ENCODE data around the gene BABAM2.

Gene BABAM2

DNA sequence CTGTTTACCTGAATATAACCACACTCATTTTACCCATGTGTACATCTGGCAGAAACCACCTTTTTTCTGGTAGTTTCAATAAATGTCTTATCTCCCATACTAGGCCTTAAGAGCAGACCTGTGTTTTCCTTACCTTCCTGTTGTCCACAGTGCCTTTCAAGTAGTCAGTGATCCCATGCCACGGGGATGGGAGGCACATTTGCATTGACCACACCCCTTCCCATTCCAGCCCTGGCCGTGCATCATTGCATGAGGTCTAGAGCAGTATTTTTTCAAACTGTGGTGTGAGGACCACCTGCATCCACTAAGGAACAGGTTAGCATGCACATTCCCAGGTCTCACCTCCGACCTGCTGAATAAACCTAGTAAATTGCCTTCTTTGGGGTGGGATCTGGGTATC, 337.0 kb downstream of the BABAM2 start:
- H3K4me1 ChIP-seq (ENCODE audit: control insufficient read depth, insufficient read depth, low read length), result no peaks in the 10 kb centered on the region
- no peaks in the 10 kb centered on the region for H3K36me3 ChIP-seq (ENCODE audit: control insufficient read depth in 2 of 2, insufficient read depth in 1 of 2, low read length in 2 of 2)
- POLR2A ChIA-PET, result no interaction called here
- H3K9me3 ChIP-seq (ENCODE audit: control insufficient read depth, insufficient read depth, low read depth, low read length), result no peaks in the 10 kb centered on the region
- CTCF ChIA-PET, result interaction anchor here (0.6 kb wide), 1 partner anchor 808 kb away, joined by 4 read pairs; no protein-coding TSS in a partner anchor
- no peak overlapping the region for H3K27ac ChIP-seq (ENCODE audit: extremely low read depth, low read depth, low read length)
- TF ChIP-seq, protein P1, sequence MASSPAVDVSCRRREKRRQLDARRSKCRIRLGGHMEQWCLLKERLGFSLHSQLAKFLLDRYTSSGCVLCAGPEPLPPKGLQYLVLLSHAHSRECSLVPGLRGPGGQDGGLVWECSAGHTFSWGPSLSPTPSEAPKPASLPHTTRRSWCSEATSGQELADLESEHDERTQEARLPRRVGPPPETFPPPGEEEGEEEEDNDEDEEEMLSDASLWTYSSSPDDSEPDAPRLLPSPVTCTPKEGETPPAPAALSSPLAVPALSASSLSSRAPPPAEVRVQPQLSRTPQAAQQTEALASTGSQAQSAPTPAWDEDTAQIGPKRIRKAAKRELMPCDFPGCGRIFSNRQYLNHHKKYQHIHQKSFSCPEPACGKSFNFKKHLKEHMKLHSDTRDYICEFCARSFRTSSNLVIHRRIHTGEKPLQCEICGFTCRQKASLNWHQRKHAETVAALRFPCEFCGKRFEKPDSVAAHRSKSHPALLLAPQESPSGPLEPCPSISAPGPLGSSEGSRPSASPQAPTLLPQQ (tag by site-specific recombination; IDR thresholded peaks at IDR 0.05), result no peak
- TF ChIP-seq GLIS2 (tag by site-specific recombination; IDR thresholded peaks at IDR 0.05) (no peak), ZNF623 (tag by site-specific recombination; IDR thresholded peaks at IDR 0.05) (no peak), ZNF23 (tag by site-specific recombination; IDR thresholded peaks at IDR 0.05; ENCODE audit: borderline replicate concordance) (no peak), GLI4 (tag by site-specific recombination; IDR thresholded peaks at IDR 0.05) (no peak), ZNF561 (tag by site-specific recombination; IDR thresholded peaks at IDR 0.05; ENCODE audit: borderline replicate concordance) (no peak), ZNF132 (tag by site-specific recombination; IDR thresholded peaks at IDR 0.05; ENCODE audit: borderline replicate concordance) (no peak), ZNF768 (tag by site-specific recombination; IDR thresholded peaks at IDR 0.05) (no peak), ZNF140 (tag by site-specific recombination; IDR thresholded peaks at IDR 0.05) (no peak), ZNF596 (tag by site-specific recombination; IDR thresholded peaks at IDR 0.05) (no peak)
- TF ChIP-seq, protein P2, sequence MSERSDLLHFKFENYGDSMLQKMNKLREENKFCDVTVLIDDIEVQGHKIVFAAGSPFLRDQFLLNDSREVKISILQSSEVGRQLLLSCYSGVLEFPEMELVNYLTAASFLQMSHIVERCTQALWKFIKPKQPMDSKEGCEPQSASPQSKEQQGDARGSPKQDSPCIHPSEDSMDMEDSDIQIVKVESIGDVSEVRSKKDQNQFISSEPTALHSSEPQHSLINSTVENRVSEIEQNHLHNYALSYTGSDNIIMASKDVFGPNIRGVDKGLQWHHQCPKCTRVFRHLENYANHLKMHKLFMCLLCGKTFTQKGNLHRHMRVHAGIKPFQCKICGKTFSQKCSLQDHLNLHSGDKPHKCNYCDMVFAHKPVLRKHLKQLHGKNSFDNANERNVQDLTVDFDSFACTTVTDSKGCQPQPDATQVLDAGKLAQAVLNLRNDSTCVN (tag by site-specific recombination; optimal IDR thresholded peaks at IDR 0.05), result no peak
- TF ChIP-seq, protein P3, sequence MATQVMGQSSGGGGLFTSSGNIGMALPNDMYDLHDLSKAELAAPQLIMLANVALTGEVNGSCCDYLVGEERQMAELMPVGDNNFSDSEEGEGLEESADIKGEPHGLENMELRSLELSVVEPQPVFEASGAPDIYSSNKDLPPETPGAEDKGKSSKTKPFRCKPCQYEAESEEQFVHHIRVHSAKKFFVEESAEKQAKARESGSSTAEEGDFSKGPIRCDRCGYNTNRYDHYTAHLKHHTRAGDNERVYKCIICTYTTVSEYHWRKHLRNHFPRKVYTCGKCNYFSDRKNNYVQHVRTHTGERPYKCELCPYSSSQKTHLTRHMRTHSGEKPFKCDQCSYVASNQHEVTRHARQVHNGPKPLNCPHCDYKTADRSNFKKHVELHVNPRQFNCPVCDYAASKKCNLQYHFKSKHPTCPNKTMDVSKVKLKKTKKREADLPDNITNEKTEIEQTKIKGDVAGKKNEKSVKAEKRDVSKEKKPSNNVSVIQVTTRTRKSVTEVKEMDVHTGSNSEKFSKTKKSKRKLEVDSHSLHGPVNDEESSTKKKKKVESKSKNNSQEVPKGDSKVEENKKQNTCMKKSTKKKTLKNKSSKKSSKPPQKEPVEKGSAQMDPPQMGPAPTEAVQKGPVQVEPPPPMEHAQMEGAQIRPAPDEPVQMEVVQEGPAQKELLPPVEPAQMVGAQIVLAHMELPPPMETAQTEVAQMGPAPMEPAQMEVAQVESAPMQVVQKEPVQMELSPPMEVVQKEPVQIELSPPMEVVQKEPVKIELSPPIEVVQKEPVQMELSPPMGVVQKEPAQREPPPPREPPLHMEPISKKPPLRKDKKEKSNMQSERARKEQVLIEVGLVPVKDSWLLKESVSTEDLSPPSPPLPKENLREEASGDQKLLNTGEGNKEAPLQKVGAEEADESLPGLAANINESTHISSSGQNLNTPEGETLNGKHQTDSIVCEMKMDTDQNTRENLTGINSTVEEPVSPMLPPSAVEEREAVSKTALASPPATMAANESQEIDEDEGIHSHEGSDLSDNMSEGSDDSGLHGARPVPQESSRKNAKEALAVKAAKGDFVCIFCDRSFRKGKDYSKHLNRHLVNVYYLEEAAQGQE (tag by site-specific recombination; IDR thresholded peaks at IDR 0.05), result no peak
- no peak overlapping the region for H3K4me3 ChIP-seq (ENCODE audit: low read depth, low read length)

DNA sequence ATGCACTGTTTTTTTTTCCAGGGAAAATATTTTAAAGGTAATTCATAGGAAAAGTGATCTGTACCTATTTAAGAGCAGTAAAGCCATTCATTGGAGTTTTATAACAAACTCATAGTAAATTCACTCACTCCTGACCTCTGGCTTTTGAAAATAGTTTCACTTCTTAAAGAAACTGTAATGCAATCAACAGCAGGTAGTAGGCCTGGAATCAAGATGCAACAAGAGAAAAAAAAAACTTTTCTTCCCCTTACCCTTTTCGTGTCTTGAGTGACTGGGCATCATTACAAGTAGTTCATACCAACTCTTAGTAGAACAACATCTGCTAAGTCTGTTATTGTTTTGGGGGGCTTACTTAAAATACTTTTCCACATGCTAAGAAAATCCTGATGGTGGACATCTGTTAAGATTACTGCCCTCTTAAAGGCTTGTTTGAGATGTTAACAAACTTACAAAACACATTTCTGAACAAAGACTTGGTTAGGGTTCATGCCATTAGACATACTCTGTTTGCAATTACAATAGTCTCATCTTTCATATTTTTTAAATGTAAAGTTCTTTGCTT, 338.0 kb downstream of the BABAM2 start:
- ChIA-PET CTCF (no interaction called here), POLR2A (no interaction called here)
- Histone ChIP-seq H3K4me3 (ENCODE audit: low read depth, low read length) (no peak overlapping the region), H3K4me1 (ENCODE audit: control insufficient read depth, insufficient read depth, low read length) (no peaks in the 10 kb centered on the region; the same call in 1 of the 2 replicates), H3K36me3 (ENCODE audit: control insufficient read depth in 2 of 2, insufficient read depth in 1 of 2, low read length in 2 of 2) (no peaks in the 10 kb centered on the region), H3K27ac (ENCODE audit: extremely low read depth, low read depth, low read length) (no peak overlapping the region), H3K9me3 (ENCODE audit: control insufficient read depth, insufficient read depth, low read depth, low read length) (no peaks in the 10 kb centered on the region)
- no peak for TF ChIP-seq ZNF350 (tag by site-specific recombination; IDR thresholded peaks at IDR 0.05)
- no peak for TF ChIP-seq REPIN1 (tag by site-specific recombination; IDR thresholded peaks at IDR 0.05; ENCODE audit: low read depth)
- TF ChIP-seq YY2 (tag by site-specific recombination; IDR thresholded peaks at IDR 0.05), result no peak
- TF ChIP-seq ZNF621 (tag by site-specific recombination; IDR thresholded peaks at IDR 0.05), result no peak
- no peak for TF ChIP-seq ZNF830 (tag by site-specific recombination; IDR thresholded peaks at IDR 0.05; ENCODE audit: low read depth)
- no peak for TF ChIP-seq ZNF514 (tag by site-specific recombination; IDR thresholded peaks at IDR 0.05)
- no peak for TF ChIP-seq SP7 (tag by site-specific recombination; IDR thresholded peaks at IDR 0.05)
- TF ChIP-seq ZNF776 (tag by site-specific recombination; IDR thresholded peaks at IDR 0.05; ENCODE audit: borderline replicate concordance), result no peak
- TF ChIP-seq, protein P4, sequence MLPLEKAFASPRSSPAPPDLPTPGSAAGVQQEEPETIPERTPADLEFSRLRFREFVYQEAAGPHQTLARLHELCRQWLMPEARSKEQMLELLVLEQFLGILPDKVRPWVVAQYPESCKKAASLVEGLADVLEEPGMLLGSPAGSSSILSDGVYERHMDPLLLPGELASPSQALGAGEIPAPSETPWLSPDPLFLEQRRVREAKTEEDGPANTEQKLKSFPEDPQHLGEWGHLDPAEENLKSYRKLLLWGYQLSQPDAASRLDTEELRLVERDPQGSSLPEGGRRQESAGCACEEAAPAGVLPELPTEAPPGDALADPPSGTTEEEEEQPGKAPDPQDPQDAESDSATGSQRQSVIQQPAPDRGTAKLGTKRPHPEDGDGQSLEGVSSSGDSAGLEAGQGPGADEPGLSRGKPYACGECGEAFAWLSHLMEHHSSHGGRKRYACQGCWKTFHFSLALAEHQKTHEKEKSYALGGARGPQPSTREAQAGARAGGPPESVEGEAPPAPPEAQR (tag by site-specific recombination; IDR thresholded peaks at IDR 0.05), result no peak
- TF ChIP-seq ZNF335 (tag by site-specific recombination; conservative IDR thresholded peaks at IDR 0.05), result no peak
- TF ChIP-seq ZSCAN23 (tag by site-specific recombination; IDR thresholded peaks at IDR 0.05), result no peak
- TF ChIP-seq ZNF571 (tag by site-specific recombination; IDR thresholded peaks at IDR 0.05), result no peak
- no peak for TF ChIP-seq ZNF561 (tag by site-specific recombination; IDR thresholded peaks at IDR 0.05; ENCODE audit: borderline replicate concordance)
- TF ChIP-seq, protein P5, sequence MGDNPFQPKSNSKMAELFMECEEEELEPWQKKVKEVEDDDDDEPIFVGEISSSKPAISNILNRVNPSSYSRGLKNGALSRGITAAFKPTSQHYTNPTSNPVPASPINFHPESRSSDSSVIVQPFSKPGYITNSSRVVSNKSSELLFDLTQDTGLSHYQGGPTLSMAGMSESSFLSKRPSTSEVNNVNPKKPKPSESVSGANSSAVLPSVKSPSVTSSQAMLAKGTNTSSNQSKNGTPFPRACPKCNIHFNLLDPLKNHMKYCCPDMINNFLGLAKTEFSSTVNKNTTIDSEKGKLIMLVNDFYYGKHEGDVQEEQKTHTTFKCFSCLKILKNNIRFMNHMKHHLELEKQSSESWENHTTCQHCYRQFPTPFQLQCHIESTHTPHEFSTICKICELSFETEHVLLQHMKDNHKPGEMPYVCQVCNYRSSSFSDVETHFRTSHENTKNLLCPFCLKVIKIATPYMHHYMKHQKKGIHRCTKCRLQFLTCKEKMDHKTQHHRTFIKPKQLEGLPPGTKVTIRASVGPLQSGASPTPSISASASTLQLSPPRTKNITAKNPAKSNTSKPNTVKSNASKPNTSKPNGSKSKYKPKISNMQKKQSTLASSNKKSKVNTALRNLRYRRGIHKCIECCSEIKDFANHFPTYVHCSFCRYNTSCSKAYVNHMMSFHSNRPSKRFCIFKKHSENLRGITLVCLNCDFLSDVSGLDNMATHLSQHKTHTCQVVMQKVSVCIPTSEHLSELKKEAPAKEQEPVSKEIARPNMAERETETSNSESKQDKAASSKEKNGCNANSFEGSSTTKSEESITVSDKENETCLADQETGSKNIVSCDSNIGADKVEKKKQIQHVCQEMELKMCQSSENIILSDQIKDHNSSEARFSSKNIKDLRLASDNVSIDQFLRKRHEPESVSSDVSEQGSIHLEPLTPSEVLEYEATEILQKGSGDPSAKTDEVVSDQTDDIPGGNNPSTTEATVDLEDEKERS (tag by site-specific recombination; IDR thresholded peaks at IDR 0.05), result no peak
